MG63 (cell line): ENCODE results near the gene COL23A1. TPM values are rescaled to one million over a fixed set of nuclear protein-coding genes. Genes with fewer than 3 reads are reported as not detected.

Source experiments
- DNase-seq: peaks from one replicate; pipeline ENCODE4 v3.0.0-alpha.2; 2020
- H3K27me3 ChIP-seq: fragments of 250-450 bp; sonication (Bioruptor Pico); 2 replicates; pipeline ENCODE4 v1.5.1; 2020; ENCODE audit warnings: mild to moderate bottlenecking, moderate library complexity
- H3K36me3 ChIP-seq: fragments of 250-450 bp; sonication (Bioruptor Pico); 2 replicates; pipeline ENCODE4 v1.5.1; 2020; ENCODE audit warnings: mild to moderate bottlenecking, moderate library complexity
- H3K4me3 ChIP-seq: fragments of 250-450 bp; sonication (Bioruptor Pico); 2 replicates; pipeline ENCODE4 v1.5.1; 2020; ENCODE audit warnings: mild to moderate bottlenecking, moderate library complexity
- H3K9me3 ChIP-seq: fragments of 250-450 bp; sonication (Bioruptor Pico); 2 replicates; pipeline ENCODE4 v1.5.1; 2020; ENCODE audit warnings: mild to moderate bottlenecking, moderate library complexity
- total RNA-seq: library from RNA; depleted of rRNA; stranded (reverse); fragments of >200 nt; shearing (Covaris generic); gene quantifications from 2 replicates; pipeline ENCODE4 v1.2.3, GENCODE V29; 2014; ENCODE audit warnings: low replicate concordance

COL23A1 gene
- total RNA-seq, 1 experiment from 2014 or later, result 107 TPM

- Histone ChIP-seq H3K4me3 (no peak overlapping the region), H3K36me3 (peaks cover 100% of the 10 kb centered on the region), H3K9me3 (no peaks in the 10 kb centered on the region), H3K27me3 (no peaks in the 10 kb centered on the region)
- DNase-seq, result no peak
Observed at GRCh38 chr5:178210686-178211085, 379.5 kb downstream of the COL23A1 start.

GRCh38 chr5:178210073-178210535 lies 380.1 kb downstream of the COL23A1 start:
- H3K36me3 ChIP-seq, result peaks cover 99% of the 10 kb centered on the region
- H3K4me3 ChIP-seq, result no peak overlapping the region
- no peaks in the 10 kb centered on the region for H3K9me3 ChIP-seq
- no peak for DNase-seq
- H3K27me3 ChIP-seq, result no peaks in the 10 kb centered on the region

DNA sequence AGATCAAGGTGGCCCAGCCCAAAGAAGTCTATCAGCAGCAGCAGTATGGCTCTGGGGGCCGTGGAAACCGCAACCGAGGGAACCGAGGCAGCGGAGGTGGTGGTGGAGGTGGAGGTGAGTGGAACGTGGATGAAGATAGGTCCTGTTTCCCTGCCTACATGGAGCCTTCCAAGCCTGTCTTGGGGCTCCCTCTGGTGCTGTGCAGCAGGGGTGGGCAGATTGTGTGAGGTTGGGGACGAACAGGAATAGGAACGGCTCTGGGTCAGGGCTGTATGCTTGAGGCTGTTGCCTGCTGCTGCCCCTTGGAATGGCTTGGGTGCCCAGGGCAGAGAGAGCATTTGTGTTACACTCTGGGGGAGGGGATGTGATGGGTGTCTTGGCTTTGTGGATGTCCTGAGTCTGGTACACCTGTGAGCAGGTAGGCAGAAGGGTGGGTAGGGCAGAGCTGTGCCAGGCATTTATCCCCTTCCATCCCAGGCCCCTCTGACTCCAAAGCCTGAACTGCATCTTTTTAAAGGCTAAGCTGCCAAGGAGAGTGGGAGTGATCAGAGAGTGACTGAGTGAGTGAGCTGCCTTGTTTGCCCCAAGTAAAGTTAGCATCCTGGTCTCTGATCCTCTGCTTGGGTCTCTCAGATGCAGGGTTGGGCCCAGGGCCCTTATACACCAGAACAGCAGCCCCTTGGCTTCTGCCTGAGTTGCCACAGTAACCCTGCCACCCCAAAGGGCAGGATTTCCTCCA lies 380.7 kb downstream of the COL23A1 start:
- H3K4me3 ChIP-seq, result no peak overlapping the region
- no peaks in the 10 kb centered on the region for H3K27me3 ChIP-seq
- H3K36me3 ChIP-seq, result peaks cover 93% of the 10 kb centered on the region
- H3K9me3 ChIP-seq, result no peaks in the 10 kb centered on the region
- DNase-seq, result no peak

- Histone ChIP-seq H3K9me3 (no peaks in the 10 kb centered on the region), H3K27me3 (no peaks in the 10 kb centered on the region), H3K4me3 (no peak overlapping the region), H3K36me3 (peaks cover 84% of the 10 kb centered on the region)
- no peak for DNase-seq
Observed at GRCh38 chr5:178208540-178209227, 381.5 kb downstream of the COL23A1 start.

GRCh38 chr5:178207917-178208280 lies 382.3 kb downstream of the COL23A1 start:
- no peak for DNase-seq
- peaks cover 77% of the 10 kb centered on the region for H3K36me3 ChIP-seq
- no peak overlapping the region for H3K4me3 ChIP-seq

GRCh38 chr5:178207183-178207916 lies 382.8 kb downstream of the COL23A1 start:
- peaks cover 71% of the 10 kb centered on the region for H3K36me3 ChIP-seq
- peak overlapping the region; percentile 90 for H3K4me3 ChIP-seq
- no peaks in the 10 kb centered on the region for H3K27me3 ChIP-seq
- H3K9me3 ChIP-seq, result no peaks in the 10 kb centered on the region
- DNase-seq, result peak; percentile 74

More at GRCh38 chr5:178207917-178208280, 382.3 kb downstream of the COL23A1 start:
- Histone ChIP-seq H3K27me3 (no peaks in the 10 kb centered on the region), H3K9me3 (no peaks in the 10 kb centered on the region)

DNA sequence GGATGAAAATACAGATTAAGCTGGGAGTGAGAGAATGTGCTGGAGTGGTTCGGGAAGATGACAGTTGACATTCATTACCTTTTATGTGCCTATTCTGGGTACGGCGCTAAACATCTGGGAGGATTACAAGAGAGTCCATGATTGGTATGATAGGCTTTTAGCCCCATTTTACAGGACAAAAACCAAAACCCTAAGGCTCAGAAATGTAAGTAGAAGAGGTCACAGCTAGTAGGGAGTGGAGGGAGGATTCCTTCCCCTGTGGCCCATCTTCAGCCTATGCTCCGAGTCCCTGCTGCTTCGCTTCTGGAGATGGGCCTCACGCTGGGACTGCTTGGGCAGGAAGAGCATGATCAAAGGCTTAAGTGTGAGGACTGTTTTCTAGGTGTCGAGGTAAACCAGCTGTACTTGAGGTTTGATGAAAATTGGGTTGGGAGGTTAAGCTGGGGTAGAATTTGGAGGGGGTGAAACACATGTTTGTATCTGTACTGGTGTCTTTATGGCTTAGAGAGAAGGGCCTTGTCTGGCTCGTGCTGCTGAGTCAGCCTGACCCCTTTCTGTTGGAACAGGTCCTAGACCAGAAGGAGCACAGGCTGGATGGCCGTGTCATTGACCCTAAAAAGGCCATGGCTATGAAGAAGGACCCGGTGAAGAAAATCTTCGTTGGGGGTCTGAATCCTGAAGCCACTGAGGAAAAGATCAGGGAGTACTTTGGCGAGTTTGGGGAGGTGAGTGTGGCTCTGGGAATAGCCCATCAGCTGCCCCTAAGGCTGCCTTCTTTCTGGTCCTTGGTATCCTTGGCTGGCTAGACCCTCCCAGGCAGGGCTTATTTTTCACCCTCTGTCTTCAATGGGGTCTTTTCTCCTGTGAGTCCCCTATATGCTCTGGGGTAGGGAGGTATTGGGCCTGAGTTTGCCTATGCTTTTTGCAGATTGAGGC lies 383.8 kb downstream of the COL23A1 start:
- H3K9me3 ChIP-seq, result no peaks in the 10 kb centered on the region
- DNase-seq, result peak; percentile 46
- peak overlapping the region; percentile 90 for H3K4me3 ChIP-seq
- peaks cover 62% of the 10 kb centered on the region for H3K36me3 ChIP-seq
- H3K27me3 ChIP-seq, result no peaks in the 10 kb centered on the region

GRCh38 chr5:178205749-178206047 lies 384.5 kb downstream of the COL23A1 start:
- Histone ChIP-seq H3K4me3 (peak overlapping the region; percentile 90), H3K36me3 (peaks cover 55% of the 10 kb centered on the region), H3K9me3 (no peaks in the 10 kb centered on the region), H3K27me3 (no peaks in the 10 kb centered on the region)
- no peak for DNase-seq

GRCh38 chr5:178204935-178205748 lies 385.1 kb downstream of the COL23A1 start:
- Histone ChIP-seq H3K27me3 (no peaks in the 10 kb centered on the region), H3K9me3 (no peaks in the 10 kb centered on the region), H3K36me3 (peaks cover 49% of the 10 kb centered on the region), H3K4me3 (peak overlapping the region; percentile 90)
- DNase-seq, result peak; percentile 89

GRCh38 chr5:178204182-178204934 lies 385.8 kb downstream of the COL23A1 start, which contains the start of gene HNRNPAB:
TSS of gene HNRNPAB (plus strand) at chr5:178204533. CDS start at chr5:178204838, 305 bp downstream.
- no peaks in the 10 kb centered on the region for H3K27me3 ChIP-seq
- no peaks in the 10 kb centered on the region for H3K9me3 ChIP-seq
- peaks cover 41% of the 10 kb centered on the region for H3K36me3 ChIP-seq
- peak within 1 kb of the TSS; percentile 90 for H3K4me3 ChIP-seq
- DNase-seq, result peak; percentile 97

GRCh38 chr5:178203670-178204181 lies 386.5 kb downstream of the COL23A1 start:
- Histone ChIP-seq H3K9me3 (no peaks in the 10 kb centered on the region), H3K27me3 (no peaks in the 10 kb centered on the region), H3K36me3 (peaks cover 35% of the 10 kb centered on the region), H3K4me3 (peak overlapping the region; percentile 90)
- DNase-seq, result no peak

DNA sequence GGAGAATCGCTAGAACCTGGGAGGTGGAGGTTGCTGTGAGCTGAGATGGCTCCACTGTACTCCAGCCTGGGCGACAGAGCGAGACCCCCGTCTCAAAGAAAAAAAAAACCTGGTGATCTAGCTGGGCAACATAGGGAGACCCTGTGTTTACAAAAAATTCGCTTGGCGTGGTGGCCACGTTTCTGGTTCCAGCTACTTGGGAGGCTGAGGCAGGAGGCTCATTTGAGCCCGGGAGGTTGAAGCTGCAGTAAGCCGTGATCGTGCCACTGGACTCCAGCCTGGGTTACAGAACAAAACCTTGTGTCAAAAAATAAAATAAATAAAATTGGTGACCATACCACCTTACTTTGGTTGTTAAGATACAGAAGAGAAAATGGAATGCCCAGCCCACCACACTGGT lies 387.7 kb downstream of the COL23A1 start:
- no peak for DNase-seq
- Histone ChIP-seq H3K36me3 (peaks cover 23% of the 10 kb centered on the region), H3K9me3 (no peaks in the 10 kb centered on the region), H3K27me3 (no peaks in the 10 kb centered on the region), H3K4me3 (no peak overlapping the region)

DNA sequence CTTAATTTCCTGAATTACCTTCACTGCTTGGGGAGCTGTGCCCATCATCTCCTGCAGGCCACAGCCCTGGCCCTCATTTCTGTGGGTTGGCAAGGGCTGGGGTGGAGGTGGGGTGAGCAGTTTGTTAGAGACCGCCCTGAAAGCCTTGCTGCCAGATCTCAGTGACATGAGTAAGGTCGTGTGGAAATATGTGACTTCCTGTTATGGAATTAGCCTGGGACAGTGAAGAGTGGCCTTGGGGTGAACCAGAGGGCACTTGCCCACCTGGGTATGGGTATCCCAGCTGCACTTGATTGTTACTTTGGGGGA lies 388.3 kb downstream of the COL23A1 start:
- DNase-seq, result no peak
- Histone ChIP-seq H3K27me3 (no peaks in the 10 kb centered on the region), H3K9me3 (no peaks in the 10 kb centered on the region), H3K4me3 (no peak overlapping the region), H3K36me3 (peaks cover 16% of the 10 kb centered on the region)

GRCh38 chr5:178201221-178201926 lies 388.8 kb downstream of the COL23A1 start:
- Histone ChIP-seq H3K9me3 (no peaks in the 10 kb centered on the region), H3K4me3 (no peak overlapping the region), H3K27me3 (no peaks in the 10 kb centered on the region), H3K36me3 (peaks cover 11% of the 10 kb centered on the region)
- no peak for DNase-seq
